Activated T-helper 17 cell treated with anti-CD3 and anti-CD28 coated beads, Interleukin-2, amount 50 U/mL, for 72 hours (primary cell): Measurements from ENCODE around the gene SDSL. TPM values are rescaled to one million over a fixed set of nuclear protein-coding genes. Genes with fewer than 3 reads are reported as not detected.

Source experiments
- ATAC-seq: fragments of 150-1000 bp; cut with Tn5 transposase; replicated peaks from 2 replicates; pipeline ENCODE4 v1.10.0; 2021; ENCODE audit warnings: mild to moderate bottlenecking, moderate library complexity
- H3K27ac Mint-ChIP-seq: one replicate; pipeline ENCODE4 v1.8.0; 2022; ENCODE audit warnings: mixed read lengths
- H3K27me3 Mint-ChIP-seq: one replicate; pipeline ENCODE4 v1.8.0; 2022; ENCODE audit warnings: mixed read lengths
- H3K36me3 Mint-ChIP-seq: one replicate; pipeline ENCODE4 v1.8.0; 2022; ENCODE audit warnings: low read depth, mild to moderate bottlenecking, mixed read lengths
- H3K4me1 Mint-ChIP-seq: one replicate; pipeline ENCODE4 v1.8.0; 2022; ENCODE audit warnings: mixed read lengths
- H3K4me3 Mint-ChIP-seq: one replicate; pipeline ENCODE4 v1.8.0; 2022; ENCODE audit warnings: mild to moderate bottlenecking, mixed read lengths
- H3K9me3 Mint-ChIP-seq: one replicate; pipeline ENCODE4 v1.8.0; 2022; ENCODE audit warnings: mixed read lengths
- total RNA-seq, 2 donors: library from RNA; stranded (reverse); gene quantifications; one replicate each; pipeline ENCODE4 v1.2.3, GENCODE V29; 2022

The SDSL gene
- total RNA-seq, 2 donors from 2014 or later, result 0.24 to 0.69 TPM

DNA sequence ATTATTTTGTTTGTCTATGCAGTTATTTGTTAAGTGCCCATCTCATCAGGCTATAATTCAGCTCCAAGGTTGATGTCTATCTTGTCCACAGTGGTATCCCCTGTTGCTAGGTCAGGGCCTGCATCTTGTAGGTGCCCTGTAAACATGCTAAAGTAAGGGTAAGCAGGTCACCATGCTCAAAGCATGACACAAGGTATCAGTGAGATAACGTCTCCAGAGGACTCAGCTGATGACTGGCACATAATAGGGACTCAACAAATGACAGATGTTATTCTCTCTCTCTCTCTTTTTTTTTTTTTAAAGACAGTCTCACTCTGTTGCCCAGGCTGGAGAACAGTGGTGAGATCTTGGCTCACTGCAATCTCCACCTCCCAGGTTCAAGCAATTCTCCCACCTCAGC, 2.3 kb downstream of the SDSL start:
- ATAC-seq, result no peak
- no peak overlapping the region for H3K4me3 Mint-ChIP-seq
- peaks cover 6% of the 10 kb centered on the region for H3K27me3 Mint-ChIP-seq
- H3K4me1 Mint-ChIP-seq, result peaks cover 4% of the 10 kb centered on the region
- no peaks in the 10 kb centered on the region for H3K9me3 Mint-ChIP-seq
- no peaks in the 10 kb centered on the region for H3K36me3 Mint-ChIP-seq
- no peak overlapping the region for H3K27ac Mint-ChIP-seq

DNA sequence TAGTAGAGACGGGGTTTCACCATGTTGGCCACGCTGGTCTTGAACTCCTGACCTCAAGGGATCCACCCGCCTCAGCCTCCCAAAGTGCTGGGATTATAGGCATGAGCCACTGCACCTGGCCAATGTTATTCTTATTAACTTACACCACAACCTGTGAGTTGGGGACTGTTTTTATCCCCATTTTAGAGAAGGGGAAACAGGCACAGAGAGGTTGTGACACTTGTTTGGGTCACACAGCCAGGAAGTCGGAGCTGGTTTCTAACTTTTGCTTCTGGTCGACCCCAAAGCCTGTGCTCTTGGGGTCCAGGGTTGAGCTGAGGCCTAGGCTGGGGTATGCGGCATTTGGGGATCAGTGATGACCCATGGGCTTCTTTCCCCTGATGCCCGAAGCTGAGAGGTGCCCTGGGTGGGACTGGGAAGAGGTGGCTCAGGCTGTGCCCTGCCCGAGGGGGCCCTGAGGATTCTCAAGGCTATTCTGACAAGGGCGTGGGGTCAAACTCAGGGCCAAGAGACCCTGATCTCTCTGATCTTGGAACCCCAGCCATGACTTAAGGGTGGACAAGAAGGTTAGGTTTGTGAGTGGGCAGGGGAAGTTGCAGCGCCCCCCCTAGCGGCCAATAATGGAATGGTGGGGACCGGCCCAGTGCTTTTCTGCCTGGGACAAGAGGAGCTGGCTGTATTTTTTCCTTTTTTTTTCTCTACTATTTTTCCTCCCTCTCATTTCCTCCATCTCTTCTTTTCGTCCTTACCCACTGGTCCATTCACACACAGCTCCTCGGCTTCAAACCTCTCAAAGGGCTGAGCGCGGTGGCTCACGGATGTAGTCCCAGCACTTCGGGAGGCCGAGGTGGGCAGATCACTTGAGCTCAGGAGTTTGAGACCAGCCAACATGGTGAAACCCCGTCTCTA, 3.0 kb downstream of the SDSL start:
- peaks cover 4% of the 10 kb centered on the region for H3K4me1 Mint-ChIP-seq
- ATAC-seq, result peak; percentile 47
- no peak overlapping the region for H3K4me3 Mint-ChIP-seq
- H3K9me3 Mint-ChIP-seq, result peaks cover 3% of the 10 kb centered on the region
- no peaks in the 10 kb centered on the region for H3K36me3 Mint-ChIP-seq
- peaks cover 11% of the 10 kb centered on the region for H3K27me3 Mint-ChIP-seq
- no peak overlapping the region for H3K27ac Mint-ChIP-seq

DNA sequence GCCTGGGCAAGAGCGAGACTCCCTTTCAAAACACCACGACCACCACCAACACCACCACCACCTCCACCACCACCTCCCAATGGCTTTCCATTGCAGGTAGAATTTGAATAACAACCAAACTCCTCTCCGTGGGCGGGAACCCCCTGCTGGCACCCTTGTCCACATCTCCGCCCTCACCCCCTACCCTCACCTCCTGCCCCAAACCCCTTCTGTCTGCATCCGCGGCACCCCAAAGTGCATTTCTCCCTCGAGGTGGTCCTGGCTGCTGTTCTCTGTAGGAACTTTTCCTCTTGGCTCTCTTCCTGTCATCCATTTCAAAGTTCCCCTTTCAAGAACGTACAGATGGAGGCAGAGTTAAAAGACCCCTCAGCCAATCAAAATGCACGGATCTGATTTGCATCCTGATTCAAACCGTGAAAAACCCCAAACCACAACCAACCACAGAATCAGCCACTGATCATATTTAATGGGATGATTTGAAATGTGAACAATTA, 3.8 kb downstream of the SDSL start:
- ATAC-seq, result no peak
- peaks cover 14% of the 10 kb centered on the region for H3K27me3 Mint-ChIP-seq
- H3K4me1 Mint-ChIP-seq, result peaks cover 4% of the 10 kb centered on the region
- no peak overlapping the region for H3K27ac Mint-ChIP-seq
- no peak overlapping the region for H3K4me3 Mint-ChIP-seq
- peaks cover 5% of the 10 kb centered on the region for H3K9me3 Mint-ChIP-seq
- H3K36me3 Mint-ChIP-seq, result no peaks in the 10 kb centered on the region

DNA sequence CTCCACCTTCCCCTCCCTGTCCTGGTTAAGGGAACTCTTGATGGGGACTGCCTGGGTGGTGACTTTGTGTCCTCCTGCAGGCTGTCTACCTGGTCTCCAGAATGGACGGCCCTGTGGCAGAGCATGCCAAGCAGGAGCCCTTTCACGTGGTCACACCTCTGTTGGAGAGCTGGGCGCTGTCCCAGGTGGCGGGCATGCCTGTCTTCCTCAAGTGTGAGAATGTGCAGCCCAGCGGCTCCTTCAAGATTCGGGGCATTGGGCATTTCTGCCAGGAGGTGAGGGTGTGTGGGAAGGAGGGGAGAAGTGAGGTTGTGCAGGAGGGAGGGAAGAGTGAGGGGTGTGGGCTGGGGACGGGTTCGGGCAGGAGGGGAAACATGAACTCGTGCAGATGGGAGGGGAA, 5.7 kb downstream of the SDSL start:
- Mint-ChIP-seq H3K9me3 (peaks cover 5% of the 10 kb centered on the region), H3K27me3 (peaks cover 22% of the 10 kb centered on the region), H3K4me3 (no peak overlapping the region), H3K36me3 (no peaks in the 10 kb centered on the region), H3K4me1 (no peaks in the 10 kb centered on the region), H3K27ac (no peak overlapping the region)
- no peak for ATAC-seq

DNA sequence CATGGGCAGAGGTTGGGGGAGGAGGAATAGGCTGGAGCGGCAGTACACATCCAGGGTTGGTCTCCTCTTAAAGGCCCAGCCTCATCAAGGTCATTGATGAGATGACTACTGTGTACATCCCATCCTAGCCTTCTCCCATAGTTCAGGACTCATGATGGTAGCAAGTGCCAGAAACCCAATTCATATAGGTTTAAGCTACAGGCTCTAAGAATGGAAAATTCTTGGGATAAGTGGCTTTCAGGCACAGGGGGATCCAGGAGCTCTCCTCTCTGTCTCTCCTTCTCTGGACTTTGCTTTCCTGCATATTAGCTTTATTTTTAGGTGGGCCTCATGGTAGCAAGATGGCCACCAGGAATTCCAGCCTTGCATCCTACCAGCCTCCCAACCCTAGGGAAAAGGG, 6.3 kb downstream of the SDSL start:
- Mint-ChIP-seq H3K9me3 (peaks cover 5% of the 10 kb centered on the region), H3K4me3 (no peak overlapping the region), H3K27me3 (peaks cover 22% of the 10 kb centered on the region), H3K36me3 (no peaks in the 10 kb centered on the region), H3K27ac (no peak overlapping the region), H3K4me1 (no peaks in the 10 kb centered on the region)
- no peak for ATAC-seq

DNA sequence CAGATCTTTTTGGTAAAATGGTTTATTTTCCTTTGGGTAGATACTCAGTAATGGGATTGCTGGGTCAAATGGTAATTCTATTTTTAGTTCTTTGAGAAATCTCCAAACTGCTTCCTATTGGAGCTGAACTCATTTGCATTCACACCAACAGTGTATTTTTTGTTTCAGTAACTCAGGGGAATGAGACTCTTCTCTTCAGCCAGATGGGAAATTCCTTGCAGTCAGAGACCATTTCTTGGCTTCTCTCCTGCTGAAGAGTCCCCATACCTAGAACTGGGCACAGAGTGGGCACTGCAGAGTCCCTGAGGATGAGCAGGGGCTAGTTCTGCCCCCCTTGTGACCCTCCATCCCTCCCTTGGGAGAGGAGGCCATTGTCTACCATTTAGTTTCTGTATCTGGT, 10.8 kb downstream of the SDSL start:
- Mint-ChIP-seq H3K36me3 (no peaks in the 10 kb centered on the region), H3K27ac (no peak overlapping the region), H3K9me3 (peaks cover 5% of the 10 kb centered on the region), H3K27me3 (peaks cover 22% of the 10 kb centered on the region), H3K4me3 (no peak overlapping the region), H3K4me1 (no peaks in the 10 kb centered on the region)
- no peak for ATAC-seq

DNA sequence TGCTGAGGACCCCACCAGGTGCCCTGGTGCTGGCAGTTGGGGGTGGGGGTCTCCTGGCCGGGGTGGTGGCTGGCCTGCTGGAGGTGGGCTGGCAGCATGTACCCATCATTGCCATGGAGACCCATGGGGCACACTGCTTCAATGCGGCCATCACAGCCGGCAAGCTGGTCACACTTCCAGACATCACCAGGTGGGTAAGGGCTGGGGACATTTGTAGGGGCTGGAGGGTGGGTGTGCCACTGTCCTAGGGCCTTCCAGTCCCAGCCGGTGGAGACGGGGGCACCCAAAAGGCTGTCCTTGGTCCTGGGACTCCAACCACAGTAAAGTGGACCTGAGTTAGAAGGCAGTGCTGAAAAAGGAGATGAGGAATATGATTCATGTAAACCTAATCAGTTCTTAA, 13.2 kb downstream of the SDSL start:
- Mint-ChIP-seq H3K9me3 (no peaks in the 10 kb centered on the region), H3K4me3 (no peak overlapping the region), H3K36me3 (no peaks in the 10 kb centered on the region), H3K27me3 (peaks cover 19% of the 10 kb centered on the region), H3K27ac (no peak overlapping the region), H3K4me1 (no peaks in the 10 kb centered on the region)
- ATAC-seq, result no peak

DNA sequence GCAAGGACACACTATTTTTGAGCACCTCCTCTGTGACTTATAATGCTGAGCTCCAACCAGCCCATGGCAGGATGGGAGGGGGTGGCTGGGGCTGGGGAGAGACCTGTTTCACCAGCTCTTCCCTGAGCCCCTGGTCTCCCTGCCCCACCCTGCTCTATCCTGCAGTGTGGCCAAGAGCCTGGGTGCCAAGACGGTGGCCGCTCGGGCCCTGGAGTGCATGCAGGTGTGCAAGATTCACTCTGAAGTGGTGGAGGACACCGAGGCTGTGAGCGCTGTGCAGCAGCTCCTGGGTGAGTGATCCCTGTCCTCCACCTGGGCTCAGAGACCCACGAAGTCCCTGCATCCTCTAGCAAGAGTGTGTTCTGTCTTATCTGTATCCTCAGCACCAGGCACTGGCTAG, 14.4 kb downstream of the SDSL start:
- no peaks in the 10 kb centered on the region for H3K36me3 Mint-ChIP-seq
- H3K4me3 Mint-ChIP-seq, result no peak overlapping the region
- peaks cover 20% of the 10 kb centered on the region for H3K27me3 Mint-ChIP-seq
- H3K4me1 Mint-ChIP-seq, result no peaks in the 10 kb centered on the region
- no peak overlapping the region for H3K27ac Mint-ChIP-seq
- no peaks in the 10 kb centered on the region for H3K9me3 Mint-ChIP-seq
- no peak for ATAC-seq

DNA sequence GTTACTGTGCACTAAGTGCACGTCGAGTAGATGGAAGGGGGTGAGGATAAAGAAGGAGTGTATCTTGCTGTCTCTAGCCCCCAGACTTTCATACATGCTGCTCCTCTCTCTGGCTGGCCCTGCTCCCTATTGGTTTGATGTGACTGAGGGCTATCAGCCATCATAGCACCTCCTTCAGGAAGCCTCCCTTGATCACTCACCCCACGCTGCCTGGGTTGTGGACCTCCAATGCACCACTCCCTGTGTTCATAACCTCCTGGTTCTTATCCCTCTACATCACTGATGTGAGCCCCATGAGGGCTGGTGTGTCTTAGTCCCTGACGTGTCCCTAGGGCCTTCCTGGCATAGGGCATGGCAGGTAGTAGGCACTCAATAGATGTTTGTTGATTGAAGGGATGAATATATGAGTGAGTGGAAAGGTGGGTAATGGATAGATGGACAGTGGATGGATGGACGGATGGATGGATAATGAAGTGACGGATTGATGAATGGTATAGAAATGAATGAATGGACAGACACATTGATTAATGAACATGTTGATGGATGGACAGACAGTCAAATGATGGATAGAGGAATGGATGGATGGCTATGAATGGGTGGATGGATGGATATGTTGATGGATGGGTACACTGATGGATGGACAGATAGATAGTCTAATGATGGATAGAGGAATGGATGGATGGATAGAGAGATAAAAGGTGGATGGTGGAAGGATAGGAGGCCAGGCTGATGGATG, 15.0 kb downstream of the SDSL start:
- no peak overlapping the region for H3K27ac Mint-ChIP-seq
- H3K4me1 Mint-ChIP-seq, result no peaks in the 10 kb centered on the region
- no peaks in the 10 kb centered on the region for H3K36me3 Mint-ChIP-seq
- H3K9me3 Mint-ChIP-seq, result no peaks in the 10 kb centered on the region
- no peak overlapping the region for H3K4me3 Mint-ChIP-seq
- H3K27me3 Mint-ChIP-seq, result peaks cover 19% of the 10 kb centered on the region
- ATAC-seq, result no peak

DNA sequence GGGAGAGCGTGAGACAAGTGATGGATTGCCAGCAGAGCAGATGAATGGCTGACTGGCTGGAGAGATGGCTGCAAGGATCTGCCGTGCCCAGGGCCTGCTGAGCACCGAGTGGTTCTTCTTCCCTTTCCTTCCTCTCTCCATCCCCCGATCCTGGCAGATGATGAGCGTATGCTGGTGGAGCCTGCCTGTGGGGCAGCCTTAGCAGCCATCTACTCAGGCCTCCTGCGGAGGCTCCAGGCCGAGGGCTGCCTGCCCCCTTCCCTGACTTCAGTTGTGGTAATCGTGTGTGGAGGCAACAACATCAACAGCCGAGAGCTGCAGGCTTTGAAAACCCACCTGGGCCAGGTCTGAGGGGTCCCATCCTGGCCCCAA, 15.5 kb downstream of the SDSL start:
- H3K36me3 Mint-ChIP-seq, result no peaks in the 10 kb centered on the region
- no peak overlapping the region for H3K4me3 Mint-ChIP-seq
- no peaks in the 10 kb centered on the region for H3K9me3 Mint-ChIP-seq
- H3K27me3 Mint-ChIP-seq, result peaks cover 14% of the 10 kb centered on the region
- H3K27ac Mint-ChIP-seq, result no peak overlapping the region
- no peak for ATAC-seq
- H3K4me1 Mint-ChIP-seq, result no peaks in the 10 kb centered on the region

DNA sequence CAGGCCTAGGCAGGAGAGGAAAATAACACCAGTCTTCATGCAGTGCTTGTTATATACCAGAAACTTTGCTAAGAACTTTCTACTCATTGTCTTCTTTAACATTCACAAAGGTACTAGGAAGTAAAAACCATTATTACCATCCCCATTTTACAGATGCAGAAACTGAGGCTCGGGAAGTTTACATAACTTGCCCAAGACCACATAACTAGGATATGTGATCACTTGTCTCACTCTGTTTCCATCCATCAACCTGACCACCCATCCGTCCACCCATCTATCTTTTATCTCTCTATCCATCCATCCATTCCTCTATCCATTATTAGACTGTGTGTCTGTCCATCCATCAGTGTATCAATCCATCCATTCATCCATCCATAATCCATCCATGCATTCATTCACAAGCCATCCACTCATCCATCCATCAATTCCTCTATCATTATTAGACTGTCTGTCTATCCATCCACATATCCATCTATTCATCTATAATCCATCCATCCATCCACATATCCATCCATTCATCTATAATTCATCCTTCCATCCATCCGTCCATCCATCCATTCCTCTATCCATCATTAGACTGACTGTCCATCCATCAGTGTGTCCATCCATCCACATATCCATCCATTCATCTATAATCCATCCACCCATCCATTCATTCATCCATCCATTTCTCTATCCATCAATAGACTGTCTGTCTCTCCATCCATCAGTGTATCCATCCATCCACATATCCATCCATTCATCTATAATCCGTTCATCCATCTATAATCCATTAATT, 16.5 kb downstream of the SDSL start:
- Mint-ChIP-seq H3K27me3 (peaks cover 16% of the 10 kb centered on the region), H3K4me3 (no peak overlapping the region), H3K9me3 (no peaks in the 10 kb centered on the region), H3K27ac (no peak overlapping the region), H3K36me3 (no peaks in the 10 kb centered on the region), H3K4me1 (no peaks in the 10 kb centered on the region)
- no peak for ATAC-seq

DNA sequence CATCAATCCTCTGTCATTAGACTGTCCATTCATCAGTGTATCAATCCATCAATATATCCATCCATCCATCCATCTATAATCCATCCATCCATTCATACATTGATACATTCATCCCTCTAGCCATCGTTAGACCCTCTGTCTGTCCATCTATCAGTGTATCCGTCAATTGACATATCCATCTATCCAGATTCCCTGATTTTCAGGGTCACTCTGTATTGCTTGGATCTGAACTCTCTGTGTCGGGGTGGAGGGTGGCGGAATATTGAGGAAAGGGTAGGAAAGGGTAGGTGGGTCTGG, 17.1 kb downstream of the SDSL start:
- H3K4me3 Mint-ChIP-seq, result no peak overlapping the region
- H3K27ac Mint-ChIP-seq, result no peak overlapping the region
- no peaks in the 10 kb centered on the region for H3K9me3 Mint-ChIP-seq
- H3K27me3 Mint-ChIP-seq, result peaks cover 16% of the 10 kb centered on the region
- H3K4me1 Mint-ChIP-seq, result no peaks in the 10 kb centered on the region
- ATAC-seq, result no peak
- no peaks in the 10 kb centered on the region for H3K36me3 Mint-ChIP-seq

DNA sequence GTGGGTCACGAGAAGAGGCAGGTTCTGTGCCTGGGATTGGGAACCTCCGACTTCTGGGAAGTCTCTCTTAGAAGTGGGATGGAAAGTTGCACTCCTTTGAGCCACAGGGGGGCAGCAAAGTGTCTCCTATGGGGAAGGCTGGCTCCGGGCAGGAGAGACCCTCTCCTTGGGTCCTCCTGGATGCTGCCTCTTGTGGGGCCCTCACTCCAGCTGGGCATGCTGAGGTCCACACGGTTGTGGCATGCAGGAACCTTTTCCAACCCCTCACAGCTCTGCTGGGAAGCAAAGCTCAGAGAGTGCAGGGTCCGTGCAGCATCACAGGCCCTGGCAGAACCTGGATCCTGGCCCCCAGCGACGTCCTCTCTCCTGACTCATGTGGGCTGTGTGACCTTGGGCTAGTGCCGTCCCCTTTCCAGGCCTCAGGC, 17.4 kb downstream of the SDSL start:
- peaks cover 16% of the 10 kb centered on the region for H3K27me3 Mint-ChIP-seq
- no peaks in the 10 kb centered on the region for H3K36me3 Mint-ChIP-seq
- no peak for ATAC-seq
- no peaks in the 10 kb centered on the region for H3K9me3 Mint-ChIP-seq
- H3K4me3 Mint-ChIP-seq, result no peak overlapping the region
- no peak overlapping the region for H3K27ac Mint-ChIP-seq
- H3K4me1 Mint-ChIP-seq, result no peaks in the 10 kb centered on the region

DNA sequence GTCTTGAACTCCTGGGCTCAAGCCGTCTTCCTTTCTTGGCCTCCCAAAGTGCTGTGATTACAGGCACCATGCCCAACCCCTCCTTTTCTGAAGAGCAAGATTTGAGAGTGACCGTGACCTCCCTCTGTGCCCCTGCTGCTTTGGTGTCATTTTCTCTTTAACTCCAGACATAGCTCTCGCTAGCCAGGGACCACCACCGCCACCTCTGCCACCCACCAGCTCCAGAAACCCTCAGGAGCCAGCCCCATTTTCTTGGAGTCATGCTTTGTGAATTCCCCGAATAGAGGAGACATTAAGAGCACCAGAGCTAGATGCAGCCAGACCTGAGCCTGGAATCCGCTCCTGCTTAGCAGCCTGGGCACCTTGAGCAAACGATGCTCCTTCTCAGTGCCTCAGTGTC, 18.2 kb downstream of the SDSL start:
- ATAC-seq, result no peak
- H3K4me3 Mint-ChIP-seq, result no peak overlapping the region
- no peak overlapping the region for H3K27ac Mint-ChIP-seq
- no peaks in the 10 kb centered on the region for H3K9me3 Mint-ChIP-seq
- no peaks in the 10 kb centered on the region for H3K36me3 Mint-ChIP-seq
- H3K4me1 Mint-ChIP-seq, result no peaks in the 10 kb centered on the region
- peaks cover 20% of the 10 kb centered on the region for H3K27me3 Mint-ChIP-seq
